HG02571 (cell line): ENCODE measurements around the gene ZXDC.

Experiments used
- ATAC-seq: cut with Tn5 transposase; IDR thresholded peaks from one replicate; pipeline ENCODE4 v1.9.1; 2021; ENCODE audit warnings: mild to moderate bottlenecking, moderate library complexity; ENCODE audit not compliant: unreplicated experiment

Gene ZXDC

GRCh38 chr3:126475413-126476114, at the start of gene ZXDC:
Gene ZXDC, minus strand, starts transcription at chr3:126475891. Its CDS starts 26 bp downstream, at chr3:126475865.
- peak; percentile 85 for ATAC-seq

- no peak for ATAC-seq
Measured at GRCh38 chr3:126525091-126525852, 49.6 kb upstream of the ZXDC start.

GRCh38 chr3:126524429-126524988, 48.8 kb upstream of the ZXDC start:
- ATAC-seq: no peak

- no peak for ATAC-seq
Measured at GRCh38 chr3:126523745-126524428, 48.2 kb upstream of the ZXDC start, which contains the start of gene CHST13. Gene CHST13, plus strand, starts transcription at chr3:126524155. Its CDS starts 178 bp downstream, at chr3:126524333.

- ATAC-seq: no peak
Measured at GRCh38 chr3:126522363-126522788, 46.7 kb upstream of the ZXDC start.

- ATAC-seq: no peak
Measured at GRCh38 chr3:126521122-126521891, 45.6 kb upstream of the ZXDC start.

GRCh38 chr3:126519506-126520455, 44.1 kb upstream of the ZXDC start:
- ATAC-seq: no peak

- no peak for ATAC-seq
Measured at GRCh38 chr3:126518779-126519177, 43.1 kb upstream of the ZXDC start.

GRCh38 chr3:126517986-126518778, 42.5 kb upstream of the ZXDC start:
- ATAC-seq: no peak

- no peak for ATAC-seq
Measured at GRCh38 chr3:126517291-126517951, 41.7 kb upstream of the ZXDC start, which contains the start of gene UROC1. Gene UROC1, minus strand, starts transcription at chr3:126517773. Its CDS starts 54 bp downstream, at chr3:126517719.

GRCh38 chr3:126516936-126517290, 41.2 kb upstream of the ZXDC start:
- ATAC-seq: no peak

GRCh38 chr3:126516152-126516935, 40.7 kb upstream of the ZXDC start:
- no peak for ATAC-seq

GRCh38 chr3:126515066-126515706, 39.5 kb upstream of the ZXDC start:
- ATAC-seq: no peak

- ATAC-seq: no peak
Measured at GRCh38 chr3:126514161-126514560, 38.5 kb upstream of the ZXDC start.

- ATAC-seq: no peak
Measured at GRCh38 chr3:126512916-126513650, 37.4 kb upstream of the ZXDC start.

GRCh38 chr3:126512026-126512425, 36.3 kb upstream of the ZXDC start:
- ATAC-seq: no peak
